ENCODE data around the gene PRICKLE4. TPM values are rescaled to one million over a fixed set of nuclear protein-coding genes. Genes with fewer than 3 reads are reported as not detected.

The PRICKLE4 gene
- total and polyA plus RNA-seq, 2 donors (not counting 1 experiment from before 2014, with no cell fraction given) = 0.60 TPM; not detected in 1

DNA sequence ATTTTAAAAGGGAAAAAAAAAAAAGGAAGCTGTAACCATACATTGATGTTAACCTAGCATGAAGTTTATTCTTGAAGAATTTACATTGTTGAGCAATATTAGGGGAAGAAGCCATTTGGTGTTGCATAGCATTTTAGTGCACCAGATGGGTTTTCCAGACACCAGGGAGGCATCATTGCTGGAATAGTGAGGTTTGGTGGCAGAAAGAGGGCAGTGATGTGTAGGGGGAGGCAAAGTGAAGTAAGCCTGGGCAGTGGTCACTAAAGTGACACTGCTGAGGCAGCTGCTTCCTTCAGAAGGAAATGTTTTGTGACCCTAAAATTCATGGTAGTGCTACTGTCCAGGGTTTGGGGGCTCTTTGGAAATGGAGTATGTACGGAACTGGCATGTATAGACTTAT lies 9.5 kb downstream of the PRICKLE4 start:
- peaks cover 0 to 46% of the 10 kb centered on the region in 2 experiments for H3K36me3 ChIP-seq (replicated peaks in 1 of 2; ENCODE audit: control extremely low read depth in 1 of 2, control insufficient read depth in 1 of 2, extremely low read depth in 1 of 2, insufficient read depth in 2 of 2, low read length in 1 of 2)
- H3K9ac ChIP-seq (ENCODE audit: low read length) = no peak overlapping the region
- ATAC-seq (ENCODE audit: low read depth) = no peak
- WGBS (ENCODE audit: insufficient coverage) = 100% methylated on average over 1 of the region's 1 CpG
- no peak overlapping the region for H3K4me2 ChIP-seq (replicated peaks; ENCODE audit: low read depth, low read length, poor library complexity, severe bottlenecking)
- peaks cover 17% of the 10 kb centered on the region for H4K20me1 ChIP-seq (ENCODE audit: control insufficient read depth, insufficient read depth, low read length, poor library complexity, severe bottlenecking)
- peaks cover 20% of the 10 kb centered on the region for H3K4me1 Mint-ChIP-seq
- H3K79me2 ChIP-seq (ENCODE audit: control insufficient read depth, insufficient read depth, low read length) = peaks cover 24% of the 10 kb centered on the region
- DNase-seq = no peak
- H3K4me1 ChIP-seq (ENCODE audit: control insufficient read depth in 2 of 2, insufficient read depth in 2 of 2, low read length in 2 of 2) = peaks cover 10 to 17% of the 10 kb centered on the region in 2 donors
- intact Hi-C loops (cut with micrococcal nuclease) = no loop called here
- H3K27me3 Mint-ChIP-seq = no peaks in the 10 kb centered on the region
- H3K9me3 Mint-ChIP-seq (ENCODE audit: insufficient read depth) = no peaks in the 10 kb centered on the region
- no peak overlapping the region for H2AFZ ChIP-seq (ENCODE audit: insufficient read depth, low read depth, low read length, poor library complexity, severe bottlenecking)
- no peak overlapping the region for H3K27ac Mint-ChIP-seq
- ChIA-PET POLR2A (no interaction called here), CTCF (interaction anchor here (0.9 to 10.0 kb wide), 3 partner anchors 9 to 256 kb away, joined by 3 to 198 read pairs (median 68); partner anchors contain the start of genes BYSL, MED20 and TAF8)
- H3K9me3 ChIP-seq (ENCODE audit: control extremely low read depth in 1 of 3, control insufficient read depth in 2 of 3, insufficient read depth in 1 of 3, low read length in 2 of 3) = no peaks in the 10 kb centered on the region
- no peak overlapping the region for H3K4me3 Mint-ChIP-seq
- no peak for TF ChIP-seq EZH2 (IDR thresholded peaks at IDR 0.05; ENCODE audit: borderline replicate concordance, insufficient read depth, low read depth, low read length, poor library complexity, severe bottlenecking)
- no peak for TF ChIP-seq CTCF (IDR thresholded peaks at IDR 0.05)
- no peak overlapping the region for H3K27ac ChIP-seq (ENCODE audit: low read length in 2 of 2)
- no peak overlapping the region for H3K4me3 ChIP-seq (ENCODE audit: control extremely low read depth in 1 of 5, extremely low read depth in 1 of 5, insufficient read depth in 1 of 5, low read depth in 2 of 5, low read length in 4 of 5)
- H3K27me3 ChIP-seq (replicated peaks in 1 of 4; ENCODE audit: control extremely low read depth in 1 of 4, control insufficient read depth in 3 of 4, insufficient read depth in 4 of 4, low read length in 3 of 4) = no peaks in the 10 kb centered on the region

DNA sequence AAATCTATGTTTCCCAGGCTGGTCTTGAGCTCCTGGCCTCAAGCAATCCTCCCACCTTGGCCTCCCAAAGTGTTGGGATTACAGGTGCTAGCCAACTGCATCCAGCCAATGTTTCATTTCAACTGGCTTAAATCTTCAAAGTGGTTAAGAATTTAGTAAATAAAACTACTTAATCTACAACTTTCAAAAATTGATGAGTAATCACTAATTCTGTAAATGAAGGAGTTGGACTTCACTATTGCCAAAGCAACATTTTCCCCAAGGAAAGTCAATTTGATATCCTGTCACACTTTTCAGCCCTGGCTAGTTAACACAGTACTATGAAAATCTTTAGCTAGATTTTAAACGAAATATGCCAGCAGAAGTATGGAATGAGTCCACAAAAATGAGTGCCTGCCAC lies 10.7 kb downstream of the PRICKLE4 start:
- ATAC-seq (ENCODE audit: low read depth) (no peak), DNase-seq (no peak)
- Histone ChIP-seq H3K4me3 (ENCODE audit: control extremely low read depth in 1 of 5, extremely low read depth in 1 of 5, insufficient read depth in 1 of 5, low read depth in 2 of 5, low read length in 4 of 5) (no peak overlapping the region), H4K20me1 (ENCODE audit: control insufficient read depth, insufficient read depth, low read length, poor library complexity, severe bottlenecking) (peaks cover 13% of the 10 kb centered on the region), H3K79me2 (ENCODE audit: control insufficient read depth, insufficient read depth, low read length) (peaks cover 24% of the 10 kb centered on the region), H2AFZ (ENCODE audit: insufficient read depth, low read depth, low read length, poor library complexity, severe bottlenecking) (no peak overlapping the region), H3K9me3 (ENCODE audit: control extremely low read depth in 1 of 3, control insufficient read depth in 2 of 3, insufficient read depth in 1 of 3, low read length in 2 of 3) (no peaks in the 10 kb centered on the region), H3K4me2 (replicated peaks; ENCODE audit: low read depth, low read length, poor library complexity, severe bottlenecking) (no peak overlapping the region), H3K36me3 (replicated peaks in 1 of 2; ENCODE audit: control extremely low read depth in 1 of 2, control insufficient read depth in 1 of 2, extremely low read depth in 1 of 2, insufficient read depth in 2 of 2, low read length in 1 of 2) (peaks cover 0 to 51% of the 10 kb centered on the region in 2 experiments), H3K9ac (ENCODE audit: low read length) (no peak overlapping the region), H3K27me3 (replicated peaks in 1 of 4; ENCODE audit: control extremely low read depth in 1 of 4, control insufficient read depth in 3 of 4, insufficient read depth in 4 of 4, low read length in 3 of 4) (no peaks in the 10 kb centered on the region), H3K27ac (ENCODE audit: low read length in 2 of 2) (no peak overlapping the region), H3K4me1 (ENCODE audit: control insufficient read depth in 2 of 2, insufficient read depth in 2 of 2, low read length in 2 of 2) (peaks cover 4 to 9% of the 10 kb centered on the region in 2 donors)
- WGBS (ENCODE audit: insufficient coverage) = no CpG with 5 or more reads among the region's 1 CpG
- Mint-ChIP-seq H3K27me3 (no peaks in the 10 kb centered on the region), H3K27ac (no peak overlapping the region), H3K4me3 (no peak overlapping the region), H3K4me1 (peaks cover 11% of the 10 kb centered on the region), H3K9me3 (ENCODE audit: insufficient read depth) (no peaks in the 10 kb centered on the region)
- TF ChIP-seq CTCF (IDR thresholded peaks at IDR 0.05) (no peak), EZH2 (IDR thresholded peaks at IDR 0.05; ENCODE audit: borderline replicate concordance, insufficient read depth, low read depth, low read length, poor library complexity, severe bottlenecking) (no peak)
- ChIA-PET CTCF (interaction anchor here (0.9 to 6.2 kb wide), 2 partner anchors 8 to 130 kb away, joined by 3 to 68 read pairs; partner anchors contain the start of genes BYSL and MED20), POLR2A (no interaction called here)
- intact Hi-C loops (cut with micrococcal nuclease) = no loop called here

Measured in B cell (primary cell).